Activated T-cell treated with anti-CD3 and anti-CD28 coated beads, Interleukin-2, amount 50 U/mL, for 4 hours (primary cell): ENCODE measurements around the gene ASB4. TPM values are rescaled to one million over a fixed set of nuclear protein-coding genes. Genes with fewer than 3 reads are reported as not detected.
A peak's percentile ranks its signal among the peaks of the same experiment; 100 is the strongest.

ENCODE experiments used
- ATAC-seq, 2 donors: fragments of 200-7000 bp; cut with Tn5 transposase; one replicate each; pipeline ENCODE4 v1.10.0; 2021
- DNase-seq: peaks from one replicate; pipeline ENCODE4 v3.0.0-alpha.2; 2020
- H3K27me3 Mint-ChIP-seq: one replicate; pipeline ENCODE4 v1.8.0; 2021; ENCODE audit warnings: low read depth, mixed read lengths
- H3K36me3 Mint-ChIP-seq: one replicate; pipeline ENCODE4 v1.8.0; 2022; ENCODE audit warnings: mixed read lengths; ENCODE audit not compliant: insufficient read depth
- H3K4me1 Mint-ChIP-seq: one replicate; pipeline ENCODE4 v1.8.0; 2021; ENCODE audit warnings: low read depth, mixed read lengths
- H3K4me3 Mint-ChIP-seq: one replicate; pipeline ENCODE4 v1.8.0; 2021; ENCODE audit warnings: mild to moderate bottlenecking, moderate library complexity, mixed read lengths
- H3K9me3 Mint-ChIP-seq: one replicate; pipeline ENCODE4 v1.8.0; 2021; ENCODE audit warnings: mixed read lengths
- total RNA-seq, 3 donors: library from RNA; stranded (reverse); gene quantifications; one replicate each; pipeline ENCODE4 v1.2.1, GENCODE V29; 2021

Gene ASB4
- total RNA-seq, 3 donors from 2014 or later, result 0.05 TPM; not detected in 2

DNA sequence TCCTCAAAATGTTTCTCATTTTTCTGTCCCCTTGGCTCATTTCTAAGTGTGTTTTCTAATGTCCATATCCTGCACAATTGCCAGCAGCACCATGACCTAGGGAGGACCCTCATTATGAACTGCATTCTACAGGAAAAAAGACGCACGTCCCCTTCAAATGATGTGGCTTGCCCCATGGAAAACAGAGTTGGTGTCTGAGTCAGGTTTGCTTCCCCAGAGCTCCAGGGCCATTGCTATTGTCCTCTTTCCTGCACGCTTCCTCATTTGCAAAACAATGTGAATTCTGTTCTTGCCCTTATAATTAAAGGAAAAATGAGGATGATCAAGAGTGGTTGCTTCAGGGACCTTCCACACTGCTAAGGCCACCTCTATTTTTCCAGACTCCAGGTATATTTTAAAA, 14.7 kb upstream of the ASB4 start:
- H3K4me3 Mint-ChIP-seq, result no peak overlapping the region
- peaks cover 2% of the 10 kb centered on the region for H3K27me3 Mint-ChIP-seq
- H3K9me3 Mint-ChIP-seq, result no peaks in the 10 kb centered on the region
- DNase-seq (no peak), ATAC-seq (no peak)
- H3K4me1 Mint-ChIP-seq, result peaks cover 12% of the 10 kb centered on the region
- no peaks in the 10 kb centered on the region for H3K36me3 Mint-ChIP-seq

DNA sequence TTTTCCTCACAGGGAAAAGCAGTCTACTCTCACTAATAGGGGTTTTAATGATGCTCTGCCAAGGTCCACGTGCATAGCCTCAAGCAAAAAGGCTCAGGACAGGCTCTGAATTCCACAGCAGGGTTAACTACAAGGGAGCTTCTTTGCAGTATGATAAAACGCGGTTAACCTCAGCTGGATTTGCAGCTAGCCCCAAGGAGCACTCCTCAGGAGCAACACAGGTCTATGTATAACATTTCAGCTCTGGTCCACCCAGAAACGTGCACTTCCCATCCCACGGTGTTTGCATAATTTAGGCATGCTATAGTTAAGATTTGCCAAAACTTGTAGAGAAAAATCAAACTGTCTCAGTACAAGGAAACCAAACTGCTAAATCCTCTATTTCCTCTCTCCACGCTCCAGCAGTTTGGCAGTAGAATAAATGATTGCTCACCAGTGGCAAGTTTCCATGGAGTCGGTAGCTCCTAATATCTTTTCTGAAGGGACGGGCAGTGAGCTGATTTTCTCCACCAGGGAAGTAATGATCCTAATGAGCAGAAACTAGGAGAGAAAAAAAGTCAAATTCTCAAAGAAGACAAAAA, 13.1 kb upstream of the ASB4 start:
- Mint-ChIP-seq H3K4me1 (peaks cover 12% of the 10 kb centered on the region), H3K36me3 (no peaks in the 10 kb centered on the region), H3K27me3 (peaks cover under 1% of the 10 kb centered on the region), H3K4me3 (no peak overlapping the region), H3K9me3 (no peaks in the 10 kb centered on the region)
- DNase-seq, result no peak
- no peak for ATAC-seq

GRCh38 chr7:95473276-95473985, 12.3 kb upstream of the ASB4 start:
- peaks cover 12% of the 10 kb centered on the region for H3K4me1 Mint-ChIP-seq
- H3K27me3 Mint-ChIP-seq, result peaks cover 1% of the 10 kb centered on the region
- ATAC-seq (no peak), DNase-seq (no peak)
- H3K36me3 Mint-ChIP-seq, result no peaks in the 10 kb centered on the region
- no peak overlapping the region for H3K4me3 Mint-ChIP-seq
- H3K9me3 Mint-ChIP-seq, result no peaks in the 10 kb centered on the region

- DNase-seq (no peak), ATAC-seq (no peak)
- Mint-ChIP-seq H3K4me3 (no peak overlapping the region), H3K27me3 (peaks cover 1% of the 10 kb centered on the region), H3K36me3 (no peaks in the 10 kb centered on the region), H3K9me3 (no peaks in the 10 kb centered on the region), H3K4me1 (no peaks in the 10 kb centered on the region)
Measured at GRCh38 chr7:95476072-95476847, 9.5 kb upstream of the ASB4 start.

DNA sequence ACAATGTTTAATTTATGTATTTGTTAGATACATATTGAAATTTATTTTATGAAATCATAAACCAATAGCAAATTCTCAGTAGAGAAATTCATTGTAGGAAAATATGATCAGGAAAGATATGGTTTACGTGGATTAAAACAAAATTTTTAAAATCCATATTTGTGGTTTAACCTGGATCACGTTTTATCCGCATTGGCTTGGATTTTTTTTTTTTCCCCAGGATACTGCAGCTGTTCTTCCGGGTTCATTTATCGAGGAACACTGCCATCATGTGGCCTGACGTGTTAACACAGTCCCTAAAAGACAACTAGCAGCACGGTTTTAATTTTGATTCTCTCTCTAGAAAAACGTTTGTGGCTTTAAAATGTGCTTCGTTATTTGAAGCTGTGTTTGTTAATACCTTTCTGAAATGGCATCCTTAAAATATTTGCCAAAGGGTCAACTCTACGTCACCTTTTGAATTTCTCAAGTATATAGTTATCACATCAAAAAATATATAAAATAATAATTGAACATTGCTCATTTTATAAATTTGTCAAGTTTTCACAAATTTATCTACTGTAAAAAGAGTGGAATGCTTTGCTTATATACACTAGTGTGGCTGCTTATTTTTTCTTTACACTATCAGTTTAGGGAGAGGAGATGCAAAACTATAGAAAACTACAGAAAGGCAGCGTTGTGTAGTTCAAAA, 8.7 kb upstream of the ASB4 start:
- peak; percentile 15 for DNase-seq
- peaks cover 1% of the 10 kb centered on the region for H3K27me3 Mint-ChIP-seq
- H3K36me3 Mint-ChIP-seq, result no peaks in the 10 kb centered on the region
- H3K4me3 Mint-ChIP-seq, result no peak overlapping the region
- no peaks in the 10 kb centered on the region for H3K4me1 Mint-ChIP-seq
- peak in 1 of 2 donors; percentile 50 for ATAC-seq
- H3K9me3 Mint-ChIP-seq, result no peaks in the 10 kb centered on the region

GRCh38 chr7:95478272-95479037, 7.3 kb upstream of the ASB4 start:
- Mint-ChIP-seq H3K4me1 (no peaks in the 10 kb centered on the region), H3K27me3 (peaks cover 4% of the 10 kb centered on the region), H3K4me3 (no peak overlapping the region), H3K9me3 (no peaks in the 10 kb centered on the region), H3K36me3 (no peaks in the 10 kb centered on the region)
- ATAC-seq (no peak), DNase-seq (no peak)

DNA sequence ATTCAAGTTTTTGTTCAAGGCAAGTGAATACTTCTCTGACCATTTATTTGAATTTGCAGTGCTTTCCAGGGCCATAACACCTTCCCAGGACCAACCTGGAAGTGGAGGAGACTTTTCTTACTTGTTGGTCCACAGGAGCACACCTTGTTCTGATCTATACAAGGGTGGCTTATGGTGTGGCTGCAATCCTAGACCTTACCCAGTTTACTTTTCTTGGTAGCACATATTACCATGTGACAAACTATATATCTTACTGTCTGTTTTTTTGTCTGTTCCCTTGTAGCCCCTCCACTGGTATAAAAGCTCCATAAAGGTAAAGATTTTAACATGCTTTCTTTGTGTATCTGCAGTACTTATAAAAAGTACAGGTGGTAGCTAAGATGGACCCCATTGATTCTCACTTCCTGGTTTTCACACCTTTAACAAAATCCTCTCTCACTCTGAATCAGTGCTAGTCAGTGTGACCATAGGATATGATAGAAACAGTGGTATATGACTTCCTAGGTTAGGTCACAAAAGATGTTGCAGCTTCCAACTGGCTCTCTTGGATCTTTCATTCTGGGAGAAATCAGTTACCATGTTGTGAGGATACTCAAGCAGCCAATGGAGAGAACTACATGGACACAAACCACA, 5.6 kb upstream of the ASB4 start:
- no peaks in the 10 kb centered on the region for H3K9me3 Mint-ChIP-seq
- no peaks in the 10 kb centered on the region for H3K4me1 Mint-ChIP-seq
- no peak for ATAC-seq
- no peak overlapping the region for H3K4me3 Mint-ChIP-seq
- H3K36me3 Mint-ChIP-seq, result no peaks in the 10 kb centered on the region
- DNase-seq, result no peak
- peaks cover 4% of the 10 kb centered on the region for H3K27me3 Mint-ChIP-seq

DNA sequence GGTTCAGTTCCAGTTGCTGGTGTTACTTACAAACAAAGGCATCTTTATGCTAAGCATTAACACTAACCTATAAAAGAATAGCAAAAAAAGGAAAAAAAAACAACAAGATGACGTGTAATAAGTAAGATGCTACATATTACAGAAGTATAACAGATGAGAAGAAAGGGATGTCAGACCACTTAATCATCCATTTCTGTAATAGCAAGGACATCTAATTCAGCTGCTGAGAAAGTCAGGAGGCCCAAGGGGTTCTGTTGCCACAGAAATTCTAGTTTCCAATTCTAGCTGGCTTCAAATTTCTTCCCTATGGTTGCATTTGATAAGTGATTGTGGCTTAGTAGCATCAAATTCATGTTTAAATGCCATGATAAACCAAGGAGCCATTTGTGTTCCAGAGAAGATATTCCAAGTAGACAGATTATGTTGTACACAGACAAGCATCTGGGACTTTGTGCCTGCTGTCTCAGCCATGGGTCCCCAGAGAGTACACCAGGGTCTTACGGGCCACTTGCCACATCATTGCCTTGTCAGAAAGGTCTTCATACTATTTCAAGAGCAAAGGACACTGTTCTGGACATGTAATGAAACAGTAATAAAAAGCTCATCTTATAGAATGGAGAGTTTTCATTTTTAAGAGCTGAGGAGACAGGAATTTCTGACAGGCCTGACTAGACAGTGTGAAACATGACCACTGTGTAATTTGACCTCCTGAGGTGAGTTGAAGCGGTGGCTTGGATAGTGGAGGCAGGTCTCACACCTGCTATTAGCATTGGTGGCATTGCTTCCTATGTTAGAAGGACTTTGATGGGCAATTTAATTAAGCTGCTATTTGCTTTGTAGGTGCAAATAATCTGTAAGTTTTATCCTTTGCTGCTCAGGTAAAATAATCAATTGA, 4.2 kb upstream of the ASB4 start:
- Mint-ChIP-seq H3K36me3 (no peaks in the 10 kb centered on the region), H3K27me3 (peaks cover 4% of the 10 kb centered on the region), H3K4me3 (no peak overlapping the region), H3K4me1 (no peaks in the 10 kb centered on the region), H3K9me3 (no peaks in the 10 kb centered on the region)
- no peak for ATAC-seq
- DNase-seq, result no peak

- Mint-ChIP-seq H3K4me1 (no peaks in the 10 kb centered on the region), H3K36me3 (no peaks in the 10 kb centered on the region), H3K4me3 (no peak overlapping the region), H3K9me3 (no peaks in the 10 kb centered on the region), H3K27me3 (peaks cover 4% of the 10 kb centered on the region)
- DNase-seq, result no peak
- ATAC-seq, result no peak
Measured at GRCh38 chr7:95482424-95482823, 3.3 kb upstream of the ASB4 start.

- no peaks in the 10 kb centered on the region for H3K4me1 Mint-ChIP-seq
- no peaks in the 10 kb centered on the region for H3K36me3 Mint-ChIP-seq
- H3K9me3 Mint-ChIP-seq, result no peaks in the 10 kb centered on the region
- H3K27me3 Mint-ChIP-seq, result no peaks in the 10 kb centered on the region
- ATAC-seq (no peak), DNase-seq (no peak)
- H3K4me3 Mint-ChIP-seq, result no peak overlapping the region
Measured at GRCh38 chr7:95490231-95490762, 4.6 kb downstream of the ASB4 start.

- no peaks in the 10 kb centered on the region for H3K36me3 Mint-ChIP-seq
- no peak overlapping the region for H3K4me3 Mint-ChIP-seq
- H3K27me3 Mint-ChIP-seq, result no peaks in the 10 kb centered on the region
- ATAC-seq (no peak), DNase-seq (no peak)
- no peaks in the 10 kb centered on the region for H3K4me1 Mint-ChIP-seq
- no peaks in the 10 kb centered on the region for H3K9me3 Mint-ChIP-seq
Measured at GRCh38 chr7:95491201-95491600, 5.5 kb downstream of the ASB4 start.

DNA sequence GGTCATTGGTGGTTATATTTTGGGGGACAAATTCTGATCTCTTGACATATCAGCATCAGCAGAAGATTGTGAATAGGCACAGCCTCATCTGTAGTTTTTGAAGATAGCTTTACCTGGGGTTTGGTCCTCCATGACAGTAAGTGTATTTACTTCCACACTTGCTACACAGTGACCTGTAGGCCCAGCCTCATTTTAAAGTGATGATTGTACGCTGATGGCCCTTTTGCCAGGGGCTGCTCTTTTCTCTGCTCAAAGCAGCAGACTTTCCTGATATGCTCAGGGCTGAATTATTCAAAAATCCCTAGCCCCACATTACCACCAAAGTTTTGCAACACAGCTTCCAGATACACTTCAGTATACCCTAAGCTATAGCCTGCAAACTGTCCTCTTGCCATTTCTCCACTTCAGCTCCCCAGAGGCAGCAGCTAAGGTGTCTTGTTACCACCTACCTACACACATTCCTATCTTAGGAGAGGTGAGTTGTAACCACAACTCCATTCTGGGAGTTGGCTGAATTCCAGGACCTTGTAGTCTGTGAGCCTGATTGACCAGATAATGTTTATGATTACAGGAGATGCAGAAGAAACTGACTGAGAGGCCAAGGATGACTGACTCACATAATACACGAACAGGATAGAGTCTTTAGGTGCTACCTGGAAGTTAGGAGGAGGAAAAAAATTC, 6.0 kb downstream of the ASB4 start:
- no peak overlapping the region for H3K4me3 Mint-ChIP-seq
- ATAC-seq, result no peak

More for the DNA sequence above, 6.0 kb downstream of the ASB4 start:
- no peaks in the 10 kb centered on the region for H3K9me3 Mint-ChIP-seq
- H3K4me1 Mint-ChIP-seq, result no peaks in the 10 kb centered on the region
- no peak for DNase-seq
- no peaks in the 10 kb centered on the region for H3K36me3 Mint-ChIP-seq
- no peaks in the 10 kb centered on the region for H3K27me3 Mint-ChIP-seq
